NCI-H1092 treated with DMSO at 0.1 percent for 48 hours (cell line): ENCODE measurements around the gene OSBPL9.
"Not testable (repeated sequence)": the region's sequence is repeated elsewhere in the genome, so short reads cannot be mapped to it uniquely, and the experiment has no call there.

Source experiments
- DNase-seq: peaks from one replicate; lab custom pipeline; 2025; lab: John Stamatoyannopoulos, UW

OSBPL9 gene

DNA sequence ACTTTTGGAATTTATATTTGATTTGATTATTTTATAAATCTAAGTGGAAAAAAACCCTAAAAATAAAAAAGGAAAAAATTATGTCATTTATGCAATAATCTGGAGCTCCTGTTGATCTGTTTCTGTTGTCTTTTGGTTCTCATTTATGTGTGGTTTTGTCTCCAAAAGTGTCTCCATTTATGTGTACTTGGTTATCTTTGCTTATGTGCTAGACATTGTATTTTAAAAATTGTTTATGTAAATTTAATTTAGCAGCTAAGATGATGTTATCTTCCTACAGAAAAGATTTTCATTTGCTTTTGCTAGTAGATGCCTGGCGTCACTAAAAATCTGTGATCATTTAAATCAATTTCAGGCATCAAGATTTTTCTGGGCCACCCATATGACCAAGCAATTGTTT lies 95.7 kb downstream of the OSBPL9 start:
- no peak for DNase-seq

DNA sequence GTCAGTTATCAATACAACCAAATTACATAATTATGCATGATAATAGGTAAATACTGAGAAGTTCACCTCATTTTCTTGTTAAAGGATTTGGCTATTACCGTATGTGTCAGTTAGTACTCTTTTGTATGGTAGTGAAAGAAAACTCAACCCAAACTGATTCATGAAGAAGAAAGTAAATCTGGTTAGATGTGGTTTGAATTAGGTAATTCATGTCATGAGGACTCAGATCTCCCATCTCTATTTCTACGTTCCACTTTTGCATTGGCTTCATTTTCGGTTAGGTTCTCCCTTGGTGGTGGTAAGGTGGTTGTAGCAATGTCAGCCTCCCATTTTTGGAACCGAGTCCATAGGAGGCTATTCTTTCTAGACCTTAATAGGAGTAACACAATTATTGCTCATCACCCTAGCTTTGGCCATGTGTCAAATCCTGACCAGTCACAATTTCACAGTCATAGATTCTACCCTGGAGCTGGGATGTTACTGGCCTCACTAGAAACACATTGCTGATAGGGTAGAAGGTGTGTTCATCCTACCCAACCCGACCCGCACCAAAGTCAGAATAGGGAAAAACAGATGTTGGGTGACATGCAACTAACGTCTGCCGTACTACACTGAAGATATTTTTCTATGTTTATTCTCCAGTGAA lies 97.6 kb downstream of the OSBPL9 start:
- no peak for DNase-seq

DNA sequence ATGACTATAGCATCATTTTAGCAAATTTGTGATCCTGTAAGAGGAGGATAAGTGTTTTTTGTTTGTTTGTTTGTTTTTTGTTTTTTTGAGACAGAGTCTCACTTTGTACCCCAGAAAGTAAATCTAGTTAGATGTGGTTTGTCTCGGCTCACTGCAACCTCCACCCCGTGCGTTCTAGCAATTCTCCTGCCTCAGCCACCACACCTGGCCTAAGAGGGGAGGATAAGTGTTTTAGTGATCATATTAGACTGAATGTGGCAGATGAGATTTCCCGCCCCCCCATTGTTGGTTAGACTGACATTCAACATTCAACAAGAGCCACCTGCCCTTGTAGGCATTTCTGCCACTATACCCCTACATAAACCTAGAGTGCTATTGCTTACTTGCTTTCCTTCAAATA lies 98.5 kb downstream of the OSBPL9 start:
- no peak for DNase-seq

DNA sequence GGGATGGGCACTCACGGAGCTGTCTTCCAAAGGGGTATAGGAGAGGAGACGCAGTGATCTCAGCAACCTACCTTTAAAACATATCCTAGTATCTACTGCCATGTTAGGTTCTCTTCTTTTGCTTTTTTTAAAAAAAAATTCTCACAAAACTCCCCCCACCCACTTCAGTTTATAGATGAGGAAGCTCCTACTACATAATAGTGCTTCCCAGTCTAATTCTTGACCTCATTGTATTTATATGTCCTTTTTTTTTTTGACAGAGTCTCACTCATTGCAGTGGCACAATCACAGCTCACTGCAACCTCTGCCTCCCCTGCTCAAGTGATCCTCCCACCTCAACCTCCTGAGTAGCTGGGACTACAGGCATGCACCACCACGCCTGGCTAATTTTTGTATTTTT lies 99.9 kb downstream of the OSBPL9 start:
- DNase-seq = no peak

DNA sequence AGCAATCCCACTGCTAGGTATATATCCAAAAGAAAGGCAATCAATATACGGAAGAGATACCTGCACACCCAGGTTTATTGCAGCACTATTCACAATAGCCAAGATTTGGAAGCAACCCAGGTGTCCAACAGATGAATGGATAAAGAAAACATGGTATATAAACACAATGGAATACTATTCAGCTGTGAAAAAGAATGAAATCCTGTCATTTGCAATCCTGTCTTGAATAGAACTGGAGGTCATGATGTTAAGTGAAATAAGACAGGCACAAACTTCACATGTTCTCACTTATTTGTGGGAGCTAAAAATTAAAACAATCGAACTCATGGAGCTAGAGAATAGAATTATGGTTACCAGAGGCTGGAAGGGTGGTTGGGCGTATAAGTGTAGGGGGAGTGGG lies 101.0 kb downstream of the OSBPL9 start:
- DNase-seq = no peak

DNA sequence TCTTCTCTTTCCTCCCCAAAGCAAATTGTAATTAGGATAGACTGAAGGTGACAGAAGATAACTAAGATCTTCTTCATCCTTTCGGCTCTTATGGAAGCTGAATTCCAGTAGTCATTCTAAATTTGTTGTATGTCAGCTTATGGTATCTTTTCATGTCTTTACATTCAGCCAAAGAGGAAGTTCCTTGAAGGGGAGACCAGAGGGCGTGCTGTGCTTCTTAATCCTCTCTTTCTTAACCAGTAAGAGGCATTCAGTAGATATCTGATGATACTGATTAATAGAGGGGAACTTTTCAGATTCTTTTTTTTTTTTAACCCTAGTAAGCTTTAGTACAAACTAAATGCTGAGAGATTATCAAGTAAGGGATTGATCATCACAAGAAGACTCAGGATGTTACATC lies 102.3 kb downstream of the OSBPL9 start:
- DNase-seq = no peak

DNA sequence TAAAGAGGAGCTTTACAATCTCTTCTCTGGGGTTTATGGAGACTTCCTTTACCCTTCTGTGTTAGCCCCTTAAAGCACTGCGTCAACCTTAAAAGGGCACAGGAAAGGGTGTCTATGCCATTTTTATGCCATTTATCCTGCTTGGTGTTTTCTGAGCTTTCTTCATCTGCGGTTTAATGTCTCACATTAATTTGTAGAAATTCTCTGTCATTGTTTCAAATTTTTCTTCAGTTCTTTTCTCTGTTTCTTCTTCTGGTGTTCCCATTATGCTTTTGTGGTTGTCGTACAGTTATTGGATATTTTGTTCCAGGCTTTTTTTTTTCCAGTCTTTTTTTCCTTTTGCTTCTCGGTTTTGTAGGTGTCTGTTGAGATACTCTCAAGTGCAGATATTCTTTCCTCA lies 107.9 kb downstream of the OSBPL9 start:
- DNase-seq = no peak

DNA sequence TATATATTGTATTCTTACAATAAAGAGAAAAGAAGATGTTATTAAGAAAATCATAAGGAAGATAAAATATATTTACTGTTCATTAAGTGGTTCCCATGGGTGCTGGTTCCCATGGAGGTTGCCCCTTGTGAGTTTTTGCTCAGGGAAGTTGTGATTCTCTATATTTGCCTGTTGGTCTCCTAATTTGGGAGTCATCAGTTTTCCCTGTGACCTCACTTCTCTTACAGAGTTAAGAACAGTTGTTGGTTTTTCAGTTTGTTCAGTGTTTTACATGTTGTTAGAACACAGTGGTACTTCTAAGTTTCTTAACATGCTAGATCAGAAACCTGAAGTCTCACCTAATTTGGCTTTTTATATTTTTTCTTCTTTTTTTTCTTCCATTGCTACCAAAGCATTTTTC lies 109.2 kb downstream of the OSBPL9 start:
- DNase-seq = no peak

DNA sequence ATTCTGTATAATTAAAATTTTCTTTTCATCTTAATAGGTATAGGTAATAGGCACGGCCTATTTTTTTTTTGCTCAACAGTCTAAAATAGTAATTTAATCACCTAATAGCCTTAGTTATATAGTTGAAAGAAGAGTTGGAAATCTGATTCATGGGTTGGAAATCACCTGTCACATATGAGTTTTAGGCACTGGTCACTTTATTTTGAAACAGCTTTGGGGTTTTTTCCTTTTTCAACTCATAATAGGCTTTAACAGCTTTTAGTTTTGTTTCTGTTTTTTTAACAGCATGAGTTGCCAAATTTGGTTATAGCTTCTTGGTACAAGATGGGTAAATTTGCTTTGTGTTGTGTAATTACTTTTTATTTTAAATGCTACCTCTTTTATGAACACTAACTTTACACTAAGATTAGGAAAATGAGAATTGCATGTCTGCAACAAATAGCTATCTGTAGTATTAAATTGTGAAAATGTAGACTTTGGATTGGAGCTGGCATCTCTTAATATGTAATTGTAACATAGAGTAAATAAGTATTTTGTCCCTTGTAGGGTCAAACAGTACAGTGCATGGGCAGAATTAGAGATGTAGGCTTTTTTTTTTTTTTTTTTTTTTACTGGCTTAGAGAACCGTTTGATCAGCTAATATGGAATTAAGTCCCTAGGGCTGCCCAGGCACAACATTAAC lies 109.8 kb downstream of the OSBPL9 start:
- DNase-seq = no peak

DNA sequence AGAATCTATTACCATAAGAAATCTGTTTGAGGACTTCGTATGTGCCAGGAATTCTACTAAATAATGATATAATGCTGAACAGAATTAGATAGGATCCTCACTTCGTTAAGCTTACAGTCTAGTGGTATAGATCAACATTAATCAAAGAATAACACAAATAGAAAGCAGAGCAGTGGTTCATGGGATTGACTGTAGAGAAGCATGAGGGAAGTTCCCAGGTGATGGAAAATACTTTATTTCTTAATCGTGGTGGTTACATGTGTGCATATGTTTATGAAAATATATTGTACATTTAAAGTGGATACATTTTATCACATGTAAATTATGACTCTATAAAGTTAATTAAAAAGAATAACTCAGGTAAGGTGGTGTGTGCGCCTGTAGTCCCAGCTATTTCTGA lies 110.5 kb downstream of the OSBPL9 start:
- DNase-seq = no peak

DNA sequence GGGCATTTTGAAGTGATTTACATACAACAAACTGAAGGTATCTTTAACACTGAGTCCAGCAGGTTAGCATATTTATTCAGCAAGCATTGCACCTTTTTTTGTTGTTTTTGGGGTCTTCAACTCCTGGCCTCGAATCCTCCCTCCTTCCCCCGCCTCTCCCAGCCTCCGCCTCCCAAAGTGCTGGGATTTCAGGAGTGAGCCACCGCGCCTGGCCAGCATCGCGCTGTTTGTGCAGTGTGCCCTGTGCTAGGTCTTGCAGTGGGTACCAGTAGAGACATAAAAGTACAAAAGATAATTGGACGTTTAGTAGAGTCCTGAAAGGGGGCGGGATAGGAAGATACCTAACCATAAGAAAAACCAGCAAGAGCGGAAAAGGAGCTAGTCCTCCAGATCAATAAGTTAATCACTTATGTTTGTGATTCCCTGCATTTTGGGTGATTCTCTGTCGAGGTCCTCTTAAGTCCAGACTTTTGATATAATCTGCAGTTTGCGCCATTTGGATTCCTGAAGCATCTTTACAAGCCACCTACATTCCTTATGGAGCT lies 111.8 kb downstream of the OSBPL9 start:
- peak; percentile 9 for DNase-seq

DNA sequence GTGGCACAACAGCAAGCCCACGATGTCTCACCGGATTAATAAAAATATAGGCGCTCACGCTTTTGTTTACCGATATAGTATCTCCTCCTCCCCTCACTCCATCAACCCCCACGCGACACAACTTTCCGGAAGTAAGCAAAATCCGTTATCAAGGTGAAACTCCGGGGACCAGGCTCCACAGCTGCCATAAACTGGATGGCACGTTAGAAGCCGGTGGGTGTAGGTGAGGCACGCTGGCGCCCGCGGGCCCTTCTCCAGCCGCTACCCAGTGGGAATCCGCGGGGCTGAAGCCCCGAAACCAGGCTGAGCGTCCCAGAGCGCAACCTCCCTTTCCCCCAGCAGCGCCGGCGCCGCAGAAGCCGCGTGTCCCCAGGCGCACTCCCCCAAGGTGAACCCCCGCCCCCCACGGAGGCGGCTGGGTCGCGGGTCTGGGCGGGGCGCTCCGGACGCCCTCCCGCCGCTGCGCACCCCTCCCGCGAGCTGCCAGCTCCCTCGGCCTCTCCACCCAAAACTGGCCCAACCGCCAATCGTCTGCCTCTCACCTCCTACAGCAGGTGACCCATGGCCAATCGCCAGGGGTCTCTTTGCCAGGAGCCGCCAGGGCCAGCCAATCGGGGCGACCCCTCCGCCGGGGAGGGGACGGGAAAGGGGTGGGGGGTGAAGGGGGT lies 112.4 kb downstream of the OSBPL9 start:
- DNase-seq = peak; percentile 86

DNA sequence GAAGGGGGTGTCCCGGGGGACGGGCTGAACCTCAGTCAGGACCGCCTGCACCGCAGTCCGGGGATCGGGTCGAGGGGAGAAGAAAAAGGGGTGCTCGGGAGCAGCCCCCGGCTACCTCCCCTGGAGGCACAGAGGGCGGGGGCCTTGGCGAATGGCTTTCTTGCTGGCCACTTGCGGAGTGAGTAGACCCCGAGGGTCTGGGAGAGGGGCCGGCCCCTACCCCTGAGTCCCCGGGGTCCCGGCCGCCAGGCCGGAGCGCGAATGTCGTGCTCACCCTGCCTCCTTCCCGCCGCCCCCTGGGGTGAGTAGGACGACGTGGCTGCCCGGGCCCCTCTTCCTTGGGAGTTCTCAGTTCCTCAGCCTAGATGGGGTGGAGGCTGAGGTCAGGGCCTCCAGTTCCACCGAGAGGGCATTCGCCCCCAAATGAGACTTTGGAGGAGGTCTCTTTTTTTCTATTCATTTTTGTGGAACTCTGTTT lies 113.0 kb downstream of the OSBPL9 start:
- no peak for DNase-seq

DNA sequence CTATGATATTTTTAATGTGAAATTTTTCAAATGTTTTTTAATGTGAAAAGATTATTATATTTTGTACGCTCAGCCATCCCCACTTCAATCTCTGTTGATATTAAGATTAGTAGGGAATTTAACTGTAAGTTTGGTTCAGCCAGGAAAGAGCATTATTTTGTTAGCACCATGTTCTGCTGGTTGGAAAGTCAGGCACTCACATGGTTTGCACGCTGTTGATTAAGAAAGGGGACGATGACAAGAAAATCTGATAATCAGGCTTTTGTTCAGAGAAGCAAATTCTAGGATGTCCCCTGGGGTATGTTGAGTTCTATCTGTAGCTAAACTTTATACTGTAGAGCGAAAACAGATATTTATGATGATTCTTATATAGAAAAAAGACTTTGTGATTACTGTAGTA lies 115.1 kb downstream of the OSBPL9 start:
- DNase-seq = no peak

DNA sequence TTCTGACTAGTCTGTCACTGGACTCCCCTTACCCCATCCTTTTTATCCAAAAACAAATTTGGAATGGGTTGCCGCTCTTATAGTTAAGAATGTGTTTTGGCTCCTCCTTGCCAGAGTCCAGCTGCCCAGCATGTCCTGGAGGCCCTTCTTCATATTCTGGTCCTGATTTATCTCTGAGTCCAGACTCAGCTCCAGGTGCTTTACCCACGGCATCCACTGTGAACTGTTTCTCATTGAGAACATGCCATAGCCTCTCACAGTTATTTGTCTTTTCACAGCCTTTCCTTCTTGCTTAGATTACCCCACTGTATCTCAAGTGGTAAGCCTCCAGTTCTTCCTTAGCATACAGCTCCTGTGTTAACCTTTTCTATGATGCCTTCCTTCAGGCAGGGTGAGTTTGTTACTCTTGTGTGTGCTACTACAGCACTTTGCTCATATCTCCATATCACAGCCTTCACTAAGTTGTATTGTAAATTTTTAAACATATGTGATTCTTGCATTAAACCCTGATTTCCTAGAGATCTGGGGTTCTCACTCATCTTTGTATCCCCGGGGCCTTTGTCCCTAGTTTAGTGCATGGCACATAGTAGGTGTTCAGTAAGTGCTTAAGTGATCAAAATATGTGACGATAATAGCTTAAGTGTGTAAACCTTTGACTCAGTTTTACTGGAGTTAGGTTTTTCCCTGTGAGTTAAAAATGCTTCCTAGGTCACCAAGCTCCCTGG lies 116.0 kb downstream of the OSBPL9 start:
- no peak for DNase-seq

DNA sequence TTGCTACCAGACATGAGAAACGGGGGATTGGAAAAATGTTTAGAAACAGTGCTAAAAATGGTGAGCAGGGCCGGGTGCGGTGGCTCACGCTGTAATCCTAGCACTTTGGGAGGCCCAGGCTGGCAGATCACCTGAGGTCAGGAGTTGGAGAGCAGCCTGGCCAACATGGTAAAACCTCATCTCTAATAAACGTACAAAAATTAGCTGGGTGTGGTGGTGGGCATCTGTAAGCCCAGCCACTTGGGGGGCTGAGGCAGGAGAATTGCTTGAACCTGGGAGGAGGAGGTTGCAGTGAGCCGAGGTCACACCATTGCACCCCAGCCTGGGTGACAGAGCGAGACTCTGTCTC lies 116.5 kb downstream of the OSBPL9 start:
- DNase-seq = not testable (repeated sequence)

DNA sequence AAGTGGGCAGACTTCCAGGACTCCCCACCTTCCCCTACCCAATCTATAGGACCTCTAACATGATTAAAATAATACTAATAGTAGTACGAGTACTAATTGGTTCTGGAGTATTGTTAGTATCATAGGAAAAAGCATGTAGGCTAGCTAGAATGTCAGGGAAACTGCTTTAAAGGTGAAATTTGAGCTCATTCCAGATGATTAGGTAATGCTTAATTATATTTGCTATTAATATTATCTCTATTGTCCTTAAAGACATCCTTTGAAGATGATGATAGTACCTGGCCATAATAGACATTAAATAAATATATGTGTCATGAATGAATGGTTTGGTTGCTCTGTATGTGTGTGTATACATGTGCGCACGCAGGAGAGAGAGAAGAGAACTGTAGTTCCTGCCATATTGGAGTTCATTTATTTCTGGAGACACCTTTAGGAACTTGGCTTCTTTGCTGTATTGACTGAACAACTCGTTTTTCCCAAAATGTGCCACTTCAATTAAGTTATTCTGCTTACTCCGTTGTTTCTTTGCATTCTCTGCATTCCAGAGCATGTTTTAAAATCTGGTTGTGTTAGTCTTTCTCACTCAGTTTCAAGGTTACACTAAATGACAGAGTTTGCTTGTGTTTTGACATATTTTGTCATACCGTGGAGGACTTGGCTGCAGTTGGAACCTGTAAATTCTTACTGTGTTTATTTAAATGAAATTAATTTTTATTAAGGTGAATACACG lies 117.1 kb downstream of the OSBPL9 start:
- no peak for DNase-seq

DNA sequence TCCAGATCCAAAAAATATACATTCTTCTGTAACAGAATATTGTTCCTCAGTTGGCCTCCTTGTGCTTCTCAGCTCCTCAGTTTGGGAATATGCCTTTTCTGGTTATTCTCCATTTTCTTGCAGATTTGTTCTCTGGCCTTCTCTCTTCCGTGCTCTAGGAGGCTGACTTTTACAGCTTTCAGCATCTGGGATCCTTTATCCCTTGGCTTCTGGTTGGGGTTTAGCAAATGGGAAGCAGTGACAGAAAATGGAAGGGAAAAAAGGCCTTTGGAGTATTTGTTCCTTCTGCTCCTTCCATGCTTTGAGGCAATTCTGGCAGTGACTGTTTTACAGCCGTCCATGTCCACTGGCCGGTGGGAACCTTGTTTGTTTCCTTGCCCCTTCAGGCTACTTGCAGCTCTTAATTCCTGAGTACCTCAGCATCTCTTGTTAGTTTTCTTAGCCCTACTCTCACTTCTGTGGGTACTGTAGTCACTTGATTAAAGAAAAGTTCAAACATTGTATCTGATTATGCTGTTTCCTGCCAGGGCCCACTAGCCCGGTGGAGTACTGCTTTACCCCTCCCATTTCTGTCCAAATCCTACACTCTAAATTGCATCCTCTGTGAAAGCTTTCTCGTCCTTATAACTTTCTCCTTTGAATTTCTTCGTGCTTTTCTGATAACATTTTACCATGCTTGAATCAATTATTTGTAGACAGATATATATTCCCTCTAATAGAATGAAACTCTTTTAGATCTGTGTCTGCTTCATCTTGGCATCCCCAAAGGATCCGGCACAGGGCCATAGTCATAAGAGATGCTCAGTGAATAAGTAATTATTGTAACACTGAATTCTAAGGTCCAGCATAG lies 118.2 kb downstream of the OSBPL9 start:
- no peak for DNase-seq

DNA sequence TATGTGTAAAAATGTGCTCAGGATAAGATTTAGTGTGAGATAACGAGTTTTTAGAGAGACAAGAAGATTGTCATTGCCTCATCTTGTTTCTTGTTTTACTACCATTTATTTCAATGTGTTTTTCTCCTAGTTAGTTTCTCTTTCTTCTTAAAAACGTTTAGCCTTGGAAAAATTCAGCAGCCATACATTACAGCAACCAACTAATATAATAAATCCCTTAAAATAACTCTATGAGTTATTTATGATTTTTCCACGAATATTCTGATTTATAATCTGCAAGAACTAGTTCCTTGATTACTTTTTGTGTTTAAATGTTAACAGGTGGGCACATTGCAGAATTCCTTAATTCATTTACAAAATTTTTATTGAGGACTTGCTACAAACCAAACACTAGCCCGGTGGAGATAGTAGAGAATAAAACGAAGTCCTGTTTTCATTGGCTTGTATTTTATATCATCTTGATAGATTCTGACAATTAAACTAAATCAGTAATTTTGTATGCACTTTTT lies 118.9 kb downstream of the OSBPL9 start:
- DNase-seq = no peak

DNA sequence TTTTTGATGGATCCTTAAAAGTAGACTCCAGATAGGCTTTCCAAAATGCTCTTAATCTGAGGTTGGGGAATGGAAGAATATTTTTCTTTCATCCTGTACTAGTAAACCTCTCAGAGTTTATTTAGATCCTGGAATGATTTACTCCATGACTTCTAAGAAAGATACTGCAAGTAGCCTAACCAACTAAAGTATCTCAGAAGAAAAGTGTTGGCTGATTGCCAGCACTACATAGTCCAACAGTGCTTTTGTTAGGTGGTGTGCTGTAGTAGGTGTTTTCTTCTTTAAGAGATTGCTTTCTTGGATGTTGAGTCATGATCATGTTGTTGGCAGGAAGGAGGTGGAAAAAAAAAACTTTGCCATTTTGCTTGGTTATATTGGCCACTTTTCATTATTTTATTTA lies 119.8 kb downstream of the OSBPL9 start:
- DNase-seq = no peak

DNA sequence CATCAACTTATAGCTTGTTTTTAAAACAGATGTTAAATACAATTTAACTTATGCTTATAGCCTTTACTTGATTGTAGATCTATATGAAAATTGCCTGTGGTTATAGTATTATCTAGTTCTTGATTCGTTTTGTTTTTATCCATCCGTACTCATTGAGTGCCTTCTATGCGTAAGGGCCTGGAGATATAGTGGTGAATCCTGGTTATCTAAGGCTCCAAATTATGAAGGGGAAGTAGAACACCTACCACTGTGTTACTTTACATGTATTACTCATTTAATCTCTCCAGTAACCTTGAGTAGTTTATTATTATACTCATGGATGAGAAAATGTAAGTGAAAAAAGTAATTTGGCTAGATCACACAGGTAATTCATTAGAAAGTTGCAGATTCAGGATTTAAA lies 121.8 kb downstream of the OSBPL9 start:
- no peak for DNase-seq
